ENCODE results near the gene TNFRSF12A. TPM values are rescaled to one million over a fixed set of nuclear protein-coding genes. Genes with fewer than 3 reads are reported as not detected.

TNFRSF12A gene
- total and polyA plus RNA-seq, 2 of the 8 experiments (the other 6 are each of a cell fraction or from before 2014, with no cell fraction given) = 81.0 to 82.5 TPM

GRCh38 chr16:3030222-3031212 lies 10.3 kb downstream of the TNFRSF12A start:
- no peak overlapping the region for H2BK120ac ChIP-seq (replicated peaks; ENCODE audit: low read depth, low read length)
- H3K79me1 ChIP-seq (ENCODE audit: low read depth, low read length) = 0 out of 2 replicates have a peak, but pooled peaks cover 1% of the 10 kb centered on the region
- no peak overlapping the region for H2AK5ac ChIP-seq (ENCODE audit: low read depth, low read length)
- peaks cover 0 to 11% (median 8%) of the 10 kb centered on the region in 4 experiments; a peak in 6 of 7 replicates for H3K4me1 ChIP-seq (replicated peaks in 1 of 4; ENCODE audit: control insufficient read depth in 3 of 4, insufficient read depth in 4 of 4, low read length in 3 of 4)
- POLR2A ChIA-PET (ENCODE audit: partially characterized antibody) = interaction anchor here (0.7 to 35.7 kb wide), 9 partner anchors 2 to 102 kb away, joined by 3 to 1808 read pairs (median 61); partner anchors contain the start of genes BICDL2, CLDN6, CLDN9 and HCFC1R1
- H2BK15ac ChIP-seq (ENCODE audit: low read length) = no peak overlapping the region
- H3K23ac ChIP-seq (ENCODE audit: insufficient read length) = no peak overlapping the region
- no peak overlapping the region for H3K9ac ChIP-seq (replicated peaks in 1 of 4; ENCODE audit: extremely low read depth in 1 of 4, low read depth in 3 of 4, low read length in 3 of 4)
- H3K27me3 ChIP-seq (replicated peaks in 1 of 4; ENCODE audit: control insufficient read depth in 3 of 4, extremely low read depth in 1 of 4, insufficient read depth in 3 of 4, low read length in 3 of 4) = 0 out of 7 replicates have a peak, but pooled peaks cover 0 to 2% (median 0%) of the 10 kb centered on the region in 4 experiments
- H2AFZ ChIP-seq (ENCODE audit: low read length) = no peak overlapping the region
- no peak overlapping the region for H3K56ac ChIP-seq (replicated peaks; ENCODE audit: insufficient read length, low read depth, low read length)
- TF ChIP-seq CEBPB (IDR thresholded peaks at IDR 0.05; ENCODE audit: low read depth, low read length) = no peak
- no peak for TF ChIP-seq PHF8 (conservative IDR thresholded peaks at IDR 0.05; ENCODE audit: low read depth, low read length)
- no peak overlapping the region; the same call in 1 of the 2 replicates for H4K8ac ChIP-seq (ENCODE audit: extremely low read depth, insufficient read depth, low read length)
- no peaks in the 10 kb centered on the region for H3K9me3 ChIP-seq (ENCODE audit: insufficient read depth in 2 of 2, low read depth in 1 of 2, low read length in 1 of 2)
- H4K20me1 ChIP-seq (replicated peaks in 1 of 2; ENCODE audit: control insufficient read depth in 1 of 2, insufficient read depth in 2 of 2, low read length in 2 of 2) = peaks cover 10 to 34% of the 10 kb centered on the region in 2 experiments
- WGBS, 2 experiments (ENCODE audit: extremely low coverage in 1 of 2, insufficient coverage in 1 of 2, insufficient read length in 1 of 2, insufficient replicate concordance in 2 of 2, low coverage in 1 of 2, low lambda C conversion rate in 2 of 2, missing lambda C conversion rate in 1 of 2) = 93% methylated on average over 29 of the region's 33 CpGs; no CpG with 5 or more reads in 1 of the 2 experiments
- H2BK20ac ChIP-seq (ENCODE audit: low read length) = 0 out of 2 replicates have a peak overlapping the region, but pooled peaks have one; percentile 48
- no peak overlapping the region for H4K91ac ChIP-seq (replicated peaks; ENCODE audit: insufficient read length, low read length)
- no peak overlapping the region for H3K4me3 ChIP-seq (ENCODE audit: extremely low read depth in 1 of 4, insufficient read depth in 2 of 4, low read depth in 3 of 4, low read length in 4 of 4)
- H3K23me2 ChIP-seq (ENCODE audit: low read depth, low read length) = no peaks in the 10 kb centered on the region
- H3K4me2 ChIP-seq (ENCODE audit: insufficient read depth in 1 of 2, low read depth in 2 of 2, low read length in 2 of 2) = no peak overlapping the region
- DNase-seq (ENCODE audit: low read depth in 1 of 2, low spot score in 2 of 2) (peak in 1 of 2 experiments; percentile 40), FAIRE-seq (no peak)
- peaks cover 0 to 21% (median 9%) of the 10 kb centered on the region in 4 experiments; a peak in 7 of 8 replicates for H3K36me3 ChIP-seq (ENCODE audit: control insufficient read depth in 2 of 4, insufficient read depth in 4 of 4, low read length in 3 of 4)
- no peaks in the 10 kb centered on the region for H3K79me2 ChIP-seq (ENCODE audit: control insufficient read depth in 1 of 2, insufficient read depth in 2 of 2, low read length in 2 of 2)
- H3K14ac ChIP-seq (ENCODE audit: insufficient read length) = no peak overlapping the region
- no peak overlapping the region for H2BK5ac ChIP-seq (ENCODE audit: low read depth, low read length)
- H3K4ac ChIP-seq (replicated peaks; ENCODE audit: insufficient read length, low read depth, low read length) = no peak overlapping the region
- CTCF ChIA-PET (ENCODE audit: partially characterized antibody) = interaction anchor here (0.6 to 23.8 kb wide), 29 partner anchors 11 to 1366 kb away, joined by 3 to 639 read pairs (median 9); partner anchors contain the start of genes CLDN6, CLDN9, HCFC1R1 and KREMEN2
- no peak overlapping the region for H4K5ac ChIP-seq (ENCODE audit: insufficient read length, low read depth, low read length)
- no peak overlapping the region for H3K18ac ChIP-seq (ENCODE audit: extremely low read depth, low read length)
- no peak overlapping the region for H3K27ac ChIP-seq (ENCODE audit: low read depth, low read length)
- no peak overlapping the region for H2BK12ac ChIP-seq (ENCODE audit: low read depth, low read length)
